NCI-H2196 (cell line): ENCODE measurements around the gene DHFR2.

Source experiments
- DNase-seq: peaks from one replicate; lab custom pipeline; 2025; ENCODE audit not compliant: unreplicated experiment; lab: John Stamatoyannopoulos, UW

Gene DHFR2

DNA sequence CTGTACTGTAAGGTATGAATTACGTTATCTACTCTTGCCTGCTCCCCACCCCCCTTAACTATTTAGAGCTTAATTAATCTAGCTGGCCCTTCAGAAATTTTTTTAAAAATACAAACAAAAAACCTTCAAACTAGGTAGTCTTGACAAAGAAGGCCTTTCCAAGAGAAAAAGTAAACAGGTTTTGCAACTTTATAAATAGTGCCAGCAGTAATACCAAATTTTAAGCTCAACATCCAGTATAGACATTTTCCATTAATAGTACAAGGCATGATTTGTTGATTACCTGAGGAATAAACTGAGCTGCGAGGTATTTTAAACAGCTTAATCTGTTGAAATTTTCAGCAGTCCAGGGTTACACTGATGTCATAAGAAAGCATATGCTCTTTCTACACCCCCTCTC lies 54.5 kb downstream of the DHFR2 start:
- no peak for DNase-seq
